Heart left ventricle (tissue), 16 donors: ENCODE measurements around the gene KRT34. TPM values are rescaled to one million over a fixed set of nuclear protein-coding genes. Genes with fewer than 3 reads are reported as not detected.

ENCODE experiments used
- ATAC-seq, 4 donors: fragments of 200-7000 bp; cut with Tn5 transposase; one replicate each; pipeline ENCODE4 v1.9.1; 2020 to 2022; ENCODE audit warnings: moderate library complexity in 4 of 4, mild to moderate bottlenecking in 3 of 4, moderate number of reproducible peaks in 1 of 4
- DNase-seq, 5 donors: peaks; one replicate each; pipeline ENCODE4 v3.0.0-alpha.2; 2020
- H3K27ac ChIP-seq, 12 donors: fragments of 200-600 bp; sonication (generic) in 4 of 12; one replicate each; pipeline versions ENCODE4 v1.5.0 to v1.8.0; 2016 to 2022; ENCODE audit warnings: mild to moderate bottlenecking in 2 of 12
- H3K27me3 ChIP-seq, 9 donors: fragments of 200-600 bp; sonication (generic) in 2 of 9; one replicate each; pipeline versions ENCODE4 v1.5.1 to v1.8.0; 2016 to 2022; ENCODE audit warnings: mild to moderate bottlenecking in 3 of 9
- H3K36me3 ChIP-seq, 9 donors: fragments of 200-600 bp; sonication (generic) in 2 of 9; one replicate each; pipeline versions ENCODE4 v1.5.0 to v1.8.0; 2018 to 2022; ENCODE audit warnings: mild to moderate bottlenecking in 2 of 9
- H3K4me1 ChIP-seq, 12 donors: fragments of 200-600 bp; sonication (generic) in 4 of 12; one replicate each; pipeline versions ENCODE4 v1.5.0 to v1.8.0; 2016 to 2022; ENCODE audit warnings: mild to moderate bottlenecking in 3 of 12
- H3K4me3 ChIP-seq, 12 donors: fragments of 200-600 bp; sonication (generic) in 4 of 12; one replicate each; pipeline versions ENCODE4 v1.5.0 to v1.8.0; 2017 to 2022; ENCODE audit warnings: mild to moderate bottlenecking in 9 of 12, moderate library complexity in 4 of 12
- H3K9me3 ChIP-seq, 12 donors: fragments of 200-600 bp; sonication (generic) in 4 of 12; one replicate each; pipeline versions ENCODE4 v1.5.0 to v1.8.0; 2016 to 2022; ENCODE audit warnings: mild to moderate bottlenecking in 1 of 12
- CTCF ChIP-seq, 12 donors: fragments of 200-600 bp; sonication (generic) in 4 of 12; IDR thresholded peaks; one replicate each; pipeline versions ENCODE4 v1.5.0 to v1.8.0; 2018 to 2022; ENCODE audit warnings: antibody characterized with exemption in 12 of 12, mild to moderate bottlenecking in 5 of 12
- POLR2A ChIP-seq, 2 donors: fragments of 450-650 bp; IDR thresholded peaks; one replicate each; pipeline ENCODE4 v1.6.1; 2017; ENCODE audit warnings: antibody characterized with exemption in 2 of 2, mild to moderate bottlenecking in 2 of 2, moderate library complexity in 2 of 2
- WGBS, 4 donors: extraction: QIAGEN DNeasy Blood & Tissue Kit in 2 of 4; methylation state at CpG; one replicate each; pipeline versions ENCODE4 v1.1.5 to v1.1.7; 2013 to 2018; 5-methylcytosine and 5-hydroxymethylcytosine counted together
- intact Hi-C, 10 donors: fragments of 100-400 bp; cut with DNase I; formaldehyde crosslinking; loops; one replicate each; pipeline versions ENCODE4 v1.11.1 to v1.14.2; 2022
- polyA plus RNA-seq, 2 donors: library from polyadenylated mRNA; stranded (reverse); fragments of 200-250 nt; gene quantifications; one replicate each; pipeline ENCODE4 v1.2.3, GENCODE V29; 2013
- total RNA-seq, 9 donors: library from RNA; depleted of rRNA in 2 of 9; stranded (reverse); fragments of >200 nt in 2 of 9; fragmentation: NEBNext Ultra II Directional in 3 of 9; extraction: Animal tissue kit (Norgen Biotek cat#: 25700) in 3 of 9; gene quantifications; one replicate each; pipeline versions ENCODE4 v1.1.0 to v1.2.4, GENCODE V29; 2016 to 2023
- donor health status: ischemic (EF 13 %, LVEDD 7.1; RV severe dilation, severe dysfunction).
- donor health status: healthy with polysubstance abuse.
- donor health status: DM: no; HTN: yes; CAD: no.
- donor health status: DM: no; HTN: no; CAD: no.
- donor health status: ischemic (EF 25% LVEDD 6.9; RV normal size, moderate dysfunction).
- donor health status: ischemic (EF 25% LVEDD 5.7; RV mildly dilated, moderate dysfunction).
- donor health status: healthy.
- donor health status: DM: yes; HTN: yes; CAD: no.
- donor health status: ischemic (EF 35%, LVEDD 5.7; RV mildly dilated, moderate dysfunction).
- donor health status: nonischemic (EF 11% LVEDD 7.7; RV severe dilation, severe dysfunction).
- donor health status: DM: yes; HTN: yes; CAD: no.
- donor health status: PGD.
- donor health status: ischemic (EF 29% LVEDD 5.4; RV normal size, mild dysfunction).
- donor health status: nonischemic (EF 23%, LVEDD 6.1; RV moderate dilation, normal function).

KRT34 gene
- total and polyA plus RNA-seq, 11 donors = not detected

DNA sequence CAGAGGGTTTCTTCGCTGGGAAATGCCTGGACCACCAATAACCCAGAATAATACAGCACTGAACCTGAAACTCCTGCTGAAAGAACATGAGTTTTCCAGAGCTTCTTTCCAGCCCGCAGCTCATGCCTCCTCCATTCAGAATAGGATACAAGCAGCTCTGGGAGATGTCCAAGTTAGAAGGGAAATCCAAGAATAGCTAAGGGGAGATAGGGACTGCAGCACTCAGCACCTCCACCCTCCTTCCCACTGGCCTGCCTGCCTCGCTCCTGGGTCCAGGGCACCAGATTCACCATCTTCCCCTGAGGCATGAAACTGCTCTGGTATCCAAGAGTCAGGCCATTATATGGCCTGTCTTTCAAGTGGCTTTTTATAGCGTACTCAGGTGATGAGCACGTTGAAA lies 11.2 kb upstream of the KRT34 start:
- DNase-seq (peak in 3 of 5 donors; percentile 18 to 50 (median 31)), ATAC-seq (peak; percentile 58 to 97 (median 89))
- Histone ChIP-seq H3K36me3 (no peaks in the 10 kb centered on the region), H3K27ac (peak overlapping the region in 3 of 12 donors; percentile 13 to 24 (median 24)), H3K9me3 (no peaks in the 10 kb centered on the region), H3K4me1 (peaks cover 0 to 18% (median 4%) of the 10 kb centered on the region in 12 donors), H3K4me3 (no peak overlapping the region), H3K27me3 (peaks cover 0 to 8% (median 0%) of the 10 kb centered on the region in 9 donors)
- intact Hi-C loops = no loop called here
- TF ChIP-seq CTCF (IDR thresholded peaks at IDR 0.05) (no peak), POLR2A (IDR thresholded peaks at IDR 0.05) (no peak)
- WGBS, 4 donors = 13 to 30% (median 20%) methylated on average over 5 of the region's 5 CpGs

DNA sequence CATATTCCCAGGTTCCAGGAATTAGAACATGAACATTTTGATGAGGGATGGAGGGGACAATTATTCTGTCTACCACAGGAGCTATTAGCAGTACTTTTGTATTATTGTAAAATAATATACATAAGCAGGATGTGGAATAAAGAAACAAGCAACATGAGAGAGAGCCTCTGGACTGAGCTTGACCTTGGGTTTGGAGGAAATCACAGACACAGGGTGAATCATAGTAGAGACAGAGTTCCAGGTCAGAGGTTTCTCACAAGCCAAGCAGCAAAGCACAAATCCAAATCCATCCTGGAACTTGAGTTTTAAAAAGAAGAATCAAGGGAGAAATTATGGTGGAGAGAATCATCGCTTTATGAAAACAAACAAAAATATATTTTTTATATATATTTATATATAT lies 10.2 kb upstream of the KRT34 start:
- ATAC-seq (no peak), DNase-seq (no peak)
- intact Hi-C loops = no loop called here
- WGBS, 4 donors = 89 to 99% (median 98%) methylated on average over 1 of the region's 1 CpG
- Histone ChIP-seq H3K4me1 (peaks cover 0 to 18% (median 4%) of the 10 kb centered on the region in 12 donors), H3K4me3 (no peak overlapping the region), H3K27me3 (peaks cover 0 to 12% (median 0%) of the 10 kb centered on the region in 9 donors), H3K27ac (no peak overlapping the region), H3K36me3 (no peaks in the 10 kb centered on the region), H3K9me3 (peaks cover 0 to 4% (median 0%) of the 10 kb centered on the region in 12 donors)
- TF ChIP-seq CTCF (IDR thresholded peaks at IDR 0.05) = no peak
- TF ChIP-seq POLR2A (IDR thresholded peaks at IDR 0.05) = no peak

- DNase-seq (no peak), ATAC-seq (no peak)
- TF ChIP-seq CTCF (IDR thresholded peaks at IDR 0.05) (no peak), POLR2A (IDR thresholded peaks at IDR 0.05) (no peak)
- Histone ChIP-seq H3K36me3 (no peaks in the 10 kb centered on the region), H3K4me3 (no peak overlapping the region), H3K4me1 (peaks cover 0 to 18% (median 4%) of the 10 kb centered on the region in 12 donors), H3K27me3 (peaks cover 0 to 12% (median 0%) of the 10 kb centered on the region in 9 donors), H3K9me3 (peaks cover 0 to 12% (median 7%) of the 10 kb centered on the region in 12 donors), H3K27ac (no peak overlapping the region)
- intact Hi-C loops = no loop called here
- WGBS, 4 donors = 63 to 74% (median 65%) methylated on average over 2 of the region's 2 CpGs
Measured at GRCh38 chr17:41391535-41391934, 9.4 kb upstream of the KRT34 start.

DNA sequence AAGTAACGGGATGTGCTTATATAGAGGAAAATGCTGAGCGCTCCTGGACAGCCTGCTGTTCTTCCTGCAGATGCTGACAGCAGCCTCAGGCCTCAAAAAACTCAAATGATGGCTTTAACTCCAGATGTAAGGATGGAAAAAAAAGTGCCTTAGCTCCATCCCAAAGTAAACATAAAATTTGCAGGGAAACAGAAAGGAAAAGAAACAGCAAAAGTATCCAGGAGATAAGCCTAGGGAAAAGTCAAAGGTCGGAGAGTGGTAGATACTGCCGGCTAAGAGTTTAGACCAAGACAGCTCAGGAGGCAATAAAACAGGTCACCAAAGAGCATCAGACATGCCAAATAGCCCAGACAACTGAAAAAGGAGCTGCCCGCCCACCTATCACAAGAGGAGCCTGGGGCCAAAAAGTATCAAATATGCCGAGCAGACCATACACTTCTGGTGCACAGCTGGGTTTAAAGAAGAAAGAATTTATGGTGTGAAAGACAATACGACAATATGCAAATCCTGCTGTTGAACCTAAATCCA lies 8.4 kb upstream of the KRT34 start:
- 59 to 67% (median 61%) methylated on average over 7 of the region's 7 CpGs for WGBS, 4 donors
- no peak for TF ChIP-seq CTCF (IDR thresholded peaks at IDR 0.05)
- no peak for TF ChIP-seq POLR2A (IDR thresholded peaks at IDR 0.05)
- Histone ChIP-seq H3K27me3 (peaks cover 0 to 12% (median 0%) of the 10 kb centered on the region in 9 donors), H3K4me1 (peaks cover 0 to 18% (median 4%) of the 10 kb centered on the region in 12 donors), H3K9me3 (peaks cover 0 to 22% (median 15%) of the 10 kb centered on the region in 12 donors), H3K36me3 (no peaks in the 10 kb centered on the region), H3K27ac (no peak overlapping the region), H3K4me3 (no peak overlapping the region)
- DNase-seq (no peak), ATAC-seq (no peak)
- intact Hi-C loops = no loop called here
